ENCODE data around the gene ARHGAP26. TPM values are rescaled to one million over a fixed set of nuclear protein-coding genes. Genes with fewer than 3 reads are reported as not detected.
A peak's percentile ranks its signal among the peaks of the same experiment; 100 is the strongest.

Gene ARHGAP26
- total RNA-seq, 4 donors from 2014 or later: 12.4 to 49.5 (median 31.8) TPM

DNA sequence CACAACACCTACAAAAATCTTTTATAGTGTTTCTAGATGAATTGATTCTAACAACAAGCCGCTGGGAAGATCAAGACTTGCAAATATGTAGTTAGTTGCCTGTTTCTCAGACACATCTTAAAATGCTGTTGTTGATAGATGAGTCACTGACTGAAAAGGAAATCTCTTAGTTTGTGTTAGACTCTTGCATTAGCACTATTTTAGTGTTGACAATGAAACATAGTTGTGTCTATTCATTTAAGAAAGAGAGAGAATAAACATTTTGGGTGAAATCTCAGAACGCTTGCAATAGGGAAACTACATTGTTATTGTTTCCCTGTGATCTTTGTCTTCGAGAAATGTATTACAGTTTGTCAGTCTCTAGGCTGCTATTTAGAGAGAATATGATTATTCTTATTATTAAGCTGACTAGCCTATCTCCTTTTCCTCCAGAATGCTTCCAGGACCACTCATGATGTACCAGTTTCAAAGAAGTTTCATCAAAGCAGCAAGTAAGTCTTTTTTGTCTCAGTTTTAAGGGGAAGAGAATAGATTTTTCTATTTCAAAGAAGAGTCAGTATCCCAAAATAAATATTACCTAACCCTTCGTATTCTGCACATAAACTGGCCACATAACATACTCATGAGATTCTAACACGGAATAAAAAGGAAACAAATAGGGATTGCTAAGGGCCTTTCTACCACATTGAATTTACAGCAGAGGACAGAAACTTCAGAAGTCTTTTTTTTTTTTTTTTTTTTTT, 285.6 kb downstream of the ARHGAP26 start:
- H3K27ac ChIP-seq: no peak overlapping the region
- no peaks in the 10 kb centered on the region for H3K9me3 ChIP-seq
- H3K36me3 ChIP-seq: no peaks in the 10 kb centered on the region
- H3K4me3 ChIP-seq: no peak overlapping the region
- DNase-seq: no peak
- H3K4me1 ChIP-seq: peaks cover 0 to 8% of the 10 kb centered on the region in 2 donors
- no peaks in the 10 kb centered on the region for H3K27me3 ChIP-seq
- TF ChIP-seq POLR2A (IDR thresholded peaks at IDR 0.05): no peak
- TF ChIP-seq, protein P1, sequence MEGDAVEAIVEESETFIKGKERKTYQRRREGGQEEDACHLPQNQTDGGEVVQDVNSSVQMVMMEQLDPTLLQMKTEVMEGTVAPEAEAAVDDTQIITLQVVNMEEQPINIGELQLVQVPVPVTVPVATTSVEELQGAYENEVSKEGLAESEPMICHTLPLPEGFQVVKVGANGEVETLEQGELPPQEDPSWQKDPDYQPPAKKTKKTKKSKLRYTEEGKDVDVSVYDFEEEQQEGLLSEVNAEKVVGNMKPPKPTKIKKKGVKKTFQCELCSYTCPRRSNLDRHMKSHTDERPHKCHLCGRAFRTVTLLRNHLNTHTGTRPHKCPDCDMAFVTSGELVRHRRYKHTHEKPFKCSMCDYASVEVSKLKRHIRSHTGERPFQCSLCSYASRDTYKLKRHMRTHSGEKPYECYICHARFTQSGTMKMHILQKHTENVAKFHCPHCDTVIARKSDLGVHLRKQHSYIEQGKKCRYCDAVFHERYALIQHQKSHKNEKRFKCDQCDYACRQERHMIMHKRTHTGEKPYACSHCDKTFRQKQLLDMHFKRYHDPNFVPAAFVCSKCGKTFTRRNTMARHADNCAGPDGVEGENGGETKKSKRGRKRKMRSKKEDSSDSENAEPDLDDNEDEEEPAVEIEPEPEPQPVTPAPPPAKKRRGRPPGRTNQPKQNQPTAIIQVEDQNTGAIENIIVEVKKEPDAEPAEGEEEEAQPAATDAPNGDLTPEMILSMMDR (IDR thresholded peaks at IDR 0.05): no peak
- intact Hi-C loops (cut with DNase I; ENCODE audit: low total_unique reads): no loop called here

- no peaks in the 10 kb centered on the region for H3K27me3 ChIP-seq
- TF ChIP-seq, protein P1 (IDR thresholded peaks at IDR 0.05): no peak
- no peak for TF ChIP-seq POLR2A (IDR thresholded peaks at IDR 0.05)
- no peak overlapping the region for H3K27ac ChIP-seq
- H3K9me3 ChIP-seq: no peaks in the 10 kb centered on the region
- peaks cover 0 to 2% of the 10 kb centered on the region in 2 donors for H3K4me1 ChIP-seq
- intact Hi-C loops (cut with DNase I; ENCODE audit: low total_unique reads): no loop called here
- H3K4me3 ChIP-seq: no peak overlapping the region
- no peaks in the 10 kb centered on the region for H3K36me3 ChIP-seq
- no peak for DNase-seq
Measured at GRCh38 chr5:143056339-143056704, 286.1 kb downstream of the ARHGAP26 start.

DNA sequence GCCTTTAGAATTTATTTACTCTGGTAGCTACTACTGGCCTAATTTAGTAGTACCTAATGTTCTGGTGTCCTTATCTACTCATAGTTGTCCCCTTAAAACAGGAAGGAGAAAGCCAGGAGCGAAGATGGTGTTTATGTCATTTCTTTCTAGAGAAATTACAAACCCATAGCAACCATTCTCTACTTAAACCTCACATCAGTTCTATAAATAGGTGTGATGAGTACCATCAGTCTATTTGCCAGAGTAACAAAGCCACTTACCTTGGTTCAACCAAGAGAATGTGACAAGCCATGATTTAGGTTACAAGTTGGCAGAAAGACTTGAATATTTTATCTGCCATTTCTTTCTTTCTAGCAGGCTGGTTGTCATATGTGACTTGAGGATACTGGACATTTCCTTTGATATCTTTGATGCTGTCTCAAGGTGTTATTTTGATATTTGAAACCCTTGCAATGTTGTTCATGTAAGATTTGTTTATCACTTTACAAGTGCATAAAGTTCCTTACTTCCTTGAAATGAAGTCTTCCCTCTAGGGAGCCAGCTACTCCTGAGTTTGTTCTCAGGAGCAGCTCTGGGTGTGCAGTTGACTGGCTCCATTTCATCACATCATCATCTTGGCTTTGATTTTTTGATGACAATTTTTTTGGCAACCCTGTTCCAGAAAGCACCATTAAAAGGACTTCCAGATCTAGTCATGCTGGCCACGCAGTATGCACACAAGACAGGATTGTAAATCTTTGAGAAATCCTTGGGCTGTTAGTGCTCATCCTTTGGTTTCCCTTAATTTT, 286.8 kb downstream of the ARHGAP26 start:
- intact Hi-C loops (cut with DNase I; ENCODE audit: low total_unique reads): no loop called here
- DNase-seq: no peak
- Histone ChIP-seq H3K4me1 (no peaks in the 10 kb centered on the region), H3K27ac (no peak overlapping the region), H3K27me3 (no peaks in the 10 kb centered on the region), H3K36me3 (no peaks in the 10 kb centered on the region), H3K9me3 (no peaks in the 10 kb centered on the region), H3K4me3 (no peak overlapping the region)
- TF ChIP-seq, protein P1 (IDR thresholded peaks at IDR 0.05): no peak
- no peak for TF ChIP-seq POLR2A (IDR thresholded peaks at IDR 0.05)

GRCh38 chr5:143057580-143057999, 287.4 kb downstream of the ARHGAP26 start:
- intact Hi-C loops (cut with DNase I; ENCODE audit: low total_unique reads): no loop called here
- Histone ChIP-seq H3K9me3 (no peaks in the 10 kb centered on the region), H3K4me1 (no peaks in the 10 kb centered on the region), H3K27ac (peak overlapping the region; percentile 25 to 31), H3K27me3 (no peaks in the 10 kb centered on the region), H3K4me3 (no peak overlapping the region), H3K36me3 (no peaks in the 10 kb centered on the region)
- TF ChIP-seq POLR2A (IDR thresholded peaks at IDR 0.05): no peak
- TF ChIP-seq, protein P1 (IDR thresholded peaks at IDR 0.05): no peak
- peak in 1 of 2 donors; percentile 27 for DNase-seq

DNA sequence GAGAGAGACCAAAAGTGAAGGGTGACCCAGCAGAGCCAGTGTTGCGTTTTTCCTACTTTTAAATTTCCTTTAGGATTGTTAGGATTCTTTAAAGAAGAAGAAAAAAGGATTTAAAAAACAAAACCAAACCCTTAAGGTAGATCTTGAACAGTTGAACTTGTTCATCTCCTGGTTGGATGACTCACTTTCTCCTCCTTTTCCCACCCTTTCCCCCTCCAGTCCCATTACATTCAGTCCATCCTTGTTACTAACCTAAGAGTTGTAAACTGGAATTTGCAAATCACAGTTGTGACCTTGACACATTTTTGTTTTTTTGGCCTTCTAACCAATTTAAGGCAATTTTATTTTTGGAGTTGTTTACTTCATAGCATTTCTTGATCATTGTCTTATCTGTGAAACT, 289.2 kb downstream of the ARHGAP26 start:
- Histone ChIP-seq H3K4me3 (no peak overlapping the region), H3K27me3 (no peaks in the 10 kb centered on the region), H3K36me3 (no peaks in the 10 kb centered on the region), H3K4me1 (no peaks in the 10 kb centered on the region), H3K9me3 (no peaks in the 10 kb centered on the region), H3K27ac (no peak overlapping the region)
- DNase-seq: no peak
- intact Hi-C loops (cut with DNase I; ENCODE audit: low total_unique reads): no loop called here
- TF ChIP-seq, protein P1 (IDR thresholded peaks at IDR 0.05): no peak
- no peak for TF ChIP-seq POLR2A (IDR thresholded peaks at IDR 0.05)
